Stimulated activated naive CD8-positive, alpha-beta T cell treated with anti-CD3 and anti-CD28 coated beads, Interleukin-15, Interleukin-2, amounts not matched to agents 100 U/mL and 50 U/mL, for 24 hours (primary cell): ENCODE measurements around the gene CALHM6.

Experiments
- ATAC-seq: fragments of 150-1000 bp; cut with Tn5 transposase; one replicate; pipeline ENCODE4 v1.10.0; 2021
- DNase-seq: peaks from one replicate; pipeline ENCODE4 v3.0.0; 2021

Gene CALHM6

DNA sequence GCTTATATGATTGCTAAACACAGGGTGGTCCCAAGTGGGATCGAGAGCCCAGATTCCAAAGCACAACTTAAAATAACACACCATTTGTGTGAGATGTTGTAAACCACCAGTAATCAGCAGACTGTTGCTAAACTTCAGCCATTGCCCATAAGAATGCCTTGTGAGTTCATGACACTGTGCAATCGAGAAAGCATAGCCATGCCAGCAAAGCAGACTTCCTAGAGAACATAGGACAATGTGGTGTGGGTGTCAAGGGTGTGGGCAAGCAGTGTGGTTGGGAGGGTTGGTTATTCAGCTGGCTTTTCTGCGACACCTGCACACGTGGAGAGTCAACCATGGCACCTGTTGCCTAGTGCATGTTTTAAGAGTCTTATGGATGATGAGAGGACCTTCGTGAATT is 16.1 kb upstream of the CALHM6 start:
- DNase-seq (no peak), ATAC-seq (no peak)

DNA sequence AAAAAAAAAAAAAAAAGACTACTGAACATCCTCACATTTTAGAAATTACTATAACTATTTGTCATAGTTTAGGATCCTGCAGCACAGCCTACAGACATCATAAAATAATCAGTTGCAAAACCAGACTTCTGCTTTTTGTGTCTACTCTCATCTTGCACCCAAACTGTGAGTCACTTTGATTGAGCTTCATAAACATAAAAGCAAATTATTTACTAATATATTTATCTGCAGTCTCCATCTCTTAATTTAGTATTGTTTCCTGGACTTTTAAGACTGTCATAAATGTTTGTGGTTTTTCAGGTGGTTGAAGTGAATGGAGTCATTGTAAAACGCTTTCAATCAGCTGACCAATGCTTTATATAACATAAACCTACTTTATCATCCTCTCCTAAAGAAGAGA is 14.8 kb upstream of the CALHM6 start:
- ATAC-seq (no peak), DNase-seq (no peak)

DNA sequence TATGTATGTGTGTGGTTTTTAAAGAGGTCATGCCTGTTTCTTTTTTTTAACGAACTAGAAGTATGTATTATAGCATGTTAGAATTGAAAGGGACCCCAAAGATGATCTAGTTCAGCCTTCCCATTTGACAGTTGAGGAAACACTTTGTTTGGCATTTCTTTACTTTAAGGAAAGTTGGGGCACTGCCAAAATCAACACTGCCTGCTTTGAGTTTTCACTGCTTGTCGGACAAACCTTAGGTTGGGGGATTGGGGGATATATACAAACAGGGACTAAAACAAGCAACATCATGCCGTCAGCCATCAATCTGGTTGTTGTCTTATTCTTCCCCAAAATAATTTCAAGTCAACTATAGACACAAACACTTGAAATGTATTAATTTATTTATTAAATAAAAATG is 14.1 kb upstream of the CALHM6 start:
- DNase-seq (no peak), ATAC-seq (no peak)

DNA sequence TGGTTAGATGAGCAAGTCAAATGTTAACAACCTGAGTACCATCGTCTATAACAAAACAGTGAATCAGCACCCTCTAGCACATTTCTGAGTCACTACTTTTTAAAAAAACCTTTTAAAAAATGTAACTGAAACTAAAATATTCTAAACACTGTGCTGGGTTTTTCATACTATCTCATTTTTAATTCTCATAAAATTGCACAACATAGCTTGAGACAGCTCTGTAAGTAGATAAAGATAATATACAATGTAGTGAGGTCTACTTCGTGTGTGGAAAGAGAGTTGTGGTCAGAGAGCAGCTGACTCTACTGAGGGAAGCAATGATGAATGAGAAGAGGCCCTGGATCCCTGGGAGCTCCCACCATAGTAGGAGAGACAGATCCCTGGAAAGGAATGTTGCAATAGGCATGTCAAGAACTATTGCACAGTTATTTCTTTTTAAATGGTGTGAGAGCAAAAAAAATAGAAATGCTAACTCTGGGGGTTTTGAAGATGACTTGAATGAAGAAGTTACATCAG is 13.6 kb upstream of the CALHM6 start:
- peak; percentile 31 for ATAC-seq

DNA sequence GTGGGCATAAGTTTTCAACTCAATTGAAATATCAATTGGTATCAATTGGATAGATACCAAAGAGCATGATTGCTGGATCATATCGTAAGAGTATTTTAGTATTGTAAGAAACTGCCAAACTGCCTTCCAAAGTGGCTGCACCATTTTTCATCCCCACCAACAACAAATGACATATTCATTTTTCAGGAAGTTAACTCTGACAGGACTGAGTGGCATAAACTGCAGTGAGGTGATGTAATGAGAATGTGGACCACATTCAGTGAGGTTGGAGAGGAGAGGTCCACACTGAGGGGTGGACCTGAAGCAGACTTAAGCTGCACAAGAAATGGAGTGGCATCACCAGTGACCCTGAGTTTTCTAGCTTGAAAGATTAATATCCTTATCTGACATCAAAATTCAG is 11.6 kb upstream of the CALHM6 start:
- DNase-seq (no peak), ATAC-seq (no peak)

More for the DNA sequence above, 13.6 kb upstream of the CALHM6 start:
- no peak for DNase-seq

DNA sequence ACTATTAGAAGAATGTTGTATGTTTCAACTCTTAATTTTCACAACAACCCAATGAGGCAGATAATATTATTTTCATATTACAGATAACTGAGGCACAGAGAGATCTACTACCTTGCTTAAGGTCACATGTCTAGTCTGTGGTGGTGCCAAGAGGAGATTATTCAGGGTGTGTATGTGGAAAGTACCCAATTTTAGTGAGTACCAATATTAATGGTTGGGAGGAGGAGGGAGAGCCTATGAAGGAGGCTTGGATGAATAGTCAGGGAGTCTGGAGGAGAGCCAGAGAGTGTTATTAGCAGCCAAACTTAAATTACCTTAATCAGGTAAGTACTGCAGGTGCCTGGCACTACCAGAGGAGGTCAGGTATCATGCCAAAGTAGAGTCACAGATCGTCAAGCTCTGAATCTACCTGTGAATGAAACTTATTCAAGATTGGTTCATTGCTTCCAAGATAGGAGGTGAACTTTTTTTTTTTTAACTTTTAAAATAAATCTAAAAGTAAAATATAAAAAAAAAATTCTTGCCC is 10.9 kb upstream of the CALHM6 start:
- DNase-seq (no peak), ATAC-seq (no peak)

DNA sequence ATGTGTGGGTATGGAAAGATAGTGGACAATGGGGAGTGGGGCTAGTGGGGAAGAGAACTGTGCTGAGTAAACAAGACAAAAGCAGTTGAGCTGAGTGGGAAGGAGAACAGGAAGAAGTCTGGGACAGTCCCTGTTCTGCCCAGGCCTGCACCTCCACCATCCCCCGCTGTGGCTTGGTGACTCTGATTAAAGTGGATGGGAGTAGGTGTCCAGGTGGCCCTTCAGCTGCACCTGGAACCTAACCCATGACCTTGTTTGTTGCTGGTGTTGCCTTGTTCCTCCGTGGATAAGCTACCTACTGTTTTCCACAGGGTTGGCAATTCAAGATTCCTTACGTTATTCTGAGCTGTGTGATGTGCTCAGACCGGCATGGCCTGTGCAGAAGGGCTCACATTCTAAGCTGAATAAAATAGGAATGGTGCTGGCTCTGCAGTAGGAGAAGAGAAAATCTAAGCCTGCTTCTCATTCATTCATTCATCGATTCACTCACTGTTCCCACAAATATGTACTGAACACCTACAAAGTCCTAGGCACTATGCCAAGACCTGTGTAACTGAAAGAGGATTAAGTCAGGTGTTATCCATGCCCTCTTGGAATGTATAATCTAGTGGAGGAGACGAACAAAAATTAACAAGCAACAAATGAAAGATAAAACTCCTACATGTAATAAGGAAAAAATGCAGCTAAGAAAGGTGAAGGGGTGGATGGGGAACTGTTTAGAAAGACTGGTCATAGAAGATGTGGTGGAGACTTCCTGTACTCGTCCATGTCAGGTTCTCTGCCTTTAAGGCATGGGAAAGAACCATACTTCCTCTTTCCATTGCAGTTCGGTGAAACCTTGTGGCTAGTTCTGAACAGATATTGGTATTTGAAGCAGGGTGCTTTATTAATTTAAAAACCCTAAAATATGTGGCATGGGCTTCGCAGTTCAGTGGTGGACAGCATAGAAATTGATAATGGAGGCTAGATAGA is 10.1 kb upstream of the CALHM6 start:
- peak; percentile 13 for DNase-seq
- no peak for ATAC-seq

DNA sequence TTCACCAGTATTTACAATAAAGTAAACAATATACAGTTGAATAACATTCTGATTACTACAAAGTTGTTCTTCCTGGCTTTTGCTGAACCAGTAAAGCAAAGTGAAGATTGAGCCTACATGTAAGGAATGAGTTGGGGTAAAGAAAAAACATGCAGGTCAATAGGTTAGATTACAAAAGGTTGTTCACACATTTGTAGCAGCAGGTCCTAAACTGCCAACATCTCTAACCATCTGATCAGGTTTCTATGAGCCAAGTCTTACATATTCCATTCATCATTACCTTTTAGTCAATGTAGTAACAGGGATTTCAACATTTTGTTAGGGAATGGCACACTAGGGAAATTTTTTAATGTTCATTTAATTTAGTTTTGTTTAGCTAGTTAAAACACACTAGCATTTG is 9.3 kb upstream of the CALHM6 start:
- DNase-seq (no peak), ATAC-seq (no peak)

DNA sequence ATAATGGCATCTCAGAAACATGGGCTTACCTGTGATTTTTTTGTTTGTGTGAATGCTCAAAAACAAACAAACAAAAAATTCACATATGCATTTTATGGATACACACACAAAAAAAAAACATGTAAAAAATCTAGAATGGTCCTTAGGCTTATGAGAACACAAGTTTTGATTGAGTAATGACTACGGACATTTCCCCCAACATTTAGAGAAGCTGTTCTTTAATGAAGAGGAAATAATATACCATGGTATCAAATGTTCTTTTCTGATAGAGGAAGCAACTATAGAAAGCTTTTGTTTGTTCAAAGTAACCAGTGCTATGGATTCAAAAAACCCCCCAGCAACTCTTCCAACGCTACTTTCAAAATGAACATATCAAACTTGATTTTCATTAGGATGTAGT is 8.6 kb upstream of the CALHM6 start:
- ATAC-seq = no peak

DNA sequence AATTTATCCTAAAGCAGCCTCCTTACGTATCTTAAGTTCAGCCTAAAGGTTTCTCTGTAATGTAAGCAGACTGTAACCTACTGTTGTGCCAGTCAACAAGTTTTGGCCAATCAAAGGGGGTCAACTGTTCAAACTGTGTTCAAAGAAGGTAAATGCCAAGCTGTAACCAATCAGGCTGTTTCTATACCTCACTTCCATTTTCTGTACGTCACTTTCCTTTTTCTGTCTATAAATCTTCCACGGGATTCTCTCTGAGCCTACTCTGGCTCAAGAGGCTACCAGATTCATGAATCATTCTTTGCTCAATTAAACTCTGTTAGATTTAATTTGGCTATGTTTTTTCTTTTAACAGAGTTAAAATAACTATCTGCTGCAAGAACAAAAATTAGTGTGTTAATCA is 5.1 kb upstream of the CALHM6 start:
- DNase-seq = no peak

More for the DNA sequence above, 8.6 kb upstream of the CALHM6 start:
- DNase-seq = no peak

DNA sequence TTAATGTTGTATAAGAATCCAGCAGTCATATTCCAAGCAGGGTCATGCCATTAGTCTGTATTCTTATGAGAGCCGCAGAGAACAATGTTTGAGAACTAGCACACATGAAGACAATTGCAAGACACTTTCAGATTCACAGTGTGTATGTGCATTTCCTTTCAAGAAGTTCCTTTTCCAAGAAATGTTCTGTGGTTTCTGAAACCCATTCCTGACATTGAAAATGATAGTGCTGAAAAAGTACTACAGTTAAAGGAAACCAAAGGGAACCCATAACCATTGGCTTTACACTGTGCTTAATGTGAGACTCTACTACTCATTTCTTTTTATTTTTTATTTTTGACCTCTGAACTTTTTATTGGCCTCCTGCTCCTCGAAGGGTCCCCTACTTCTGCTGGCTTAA is 4.2 kb upstream of the CALHM6 start:
- no peak for ATAC-seq
- no peak for DNase-seq

More for the DNA sequence above, 5.1 kb upstream of the CALHM6 start:
- no peak for ATAC-seq

DNA sequence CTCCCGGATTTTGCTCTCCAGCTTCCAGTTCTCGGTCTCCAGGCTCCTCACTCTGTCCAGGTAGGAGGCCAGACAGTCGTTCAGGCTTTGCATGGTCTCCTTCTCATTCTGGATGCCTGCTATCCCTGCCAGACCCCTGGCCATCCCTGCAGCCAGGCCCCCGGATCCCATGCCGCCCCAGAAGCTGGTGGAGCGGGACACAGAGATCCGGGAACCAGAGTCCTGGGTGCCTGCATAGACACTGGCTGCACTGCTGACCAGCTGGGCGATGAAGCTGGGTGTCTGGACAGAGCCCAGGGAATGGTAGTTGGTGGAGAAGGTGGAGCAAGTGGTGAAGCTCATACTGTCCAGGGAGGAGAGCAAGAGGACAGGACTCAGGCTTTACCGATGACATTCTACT is 2.9 kb upstream of the CALHM6 start:
- DNase-seq = no peak
- no peak for ATAC-seq

DNA sequence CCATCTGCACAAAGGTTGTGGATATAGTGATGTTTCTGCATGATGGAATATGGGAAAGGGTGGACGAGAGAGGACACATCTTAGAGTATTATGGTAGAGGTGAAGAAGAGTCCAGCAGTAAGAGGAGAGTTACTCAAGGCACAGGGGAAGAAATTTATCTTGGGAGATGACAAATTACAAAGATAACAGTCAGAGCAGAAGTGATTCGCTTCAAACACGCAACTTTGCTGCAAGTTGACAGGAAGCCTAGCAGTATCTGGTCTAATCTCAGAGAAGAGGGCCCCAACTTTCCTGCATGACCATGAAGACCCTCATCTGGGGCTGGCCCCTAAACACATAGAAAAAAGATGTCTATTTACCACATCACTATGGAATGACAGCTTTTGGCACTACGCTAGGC is 1.2 kb upstream of the CALHM6 start:
- no peak for DNase-seq
- no peak for ATAC-seq

DNA sequence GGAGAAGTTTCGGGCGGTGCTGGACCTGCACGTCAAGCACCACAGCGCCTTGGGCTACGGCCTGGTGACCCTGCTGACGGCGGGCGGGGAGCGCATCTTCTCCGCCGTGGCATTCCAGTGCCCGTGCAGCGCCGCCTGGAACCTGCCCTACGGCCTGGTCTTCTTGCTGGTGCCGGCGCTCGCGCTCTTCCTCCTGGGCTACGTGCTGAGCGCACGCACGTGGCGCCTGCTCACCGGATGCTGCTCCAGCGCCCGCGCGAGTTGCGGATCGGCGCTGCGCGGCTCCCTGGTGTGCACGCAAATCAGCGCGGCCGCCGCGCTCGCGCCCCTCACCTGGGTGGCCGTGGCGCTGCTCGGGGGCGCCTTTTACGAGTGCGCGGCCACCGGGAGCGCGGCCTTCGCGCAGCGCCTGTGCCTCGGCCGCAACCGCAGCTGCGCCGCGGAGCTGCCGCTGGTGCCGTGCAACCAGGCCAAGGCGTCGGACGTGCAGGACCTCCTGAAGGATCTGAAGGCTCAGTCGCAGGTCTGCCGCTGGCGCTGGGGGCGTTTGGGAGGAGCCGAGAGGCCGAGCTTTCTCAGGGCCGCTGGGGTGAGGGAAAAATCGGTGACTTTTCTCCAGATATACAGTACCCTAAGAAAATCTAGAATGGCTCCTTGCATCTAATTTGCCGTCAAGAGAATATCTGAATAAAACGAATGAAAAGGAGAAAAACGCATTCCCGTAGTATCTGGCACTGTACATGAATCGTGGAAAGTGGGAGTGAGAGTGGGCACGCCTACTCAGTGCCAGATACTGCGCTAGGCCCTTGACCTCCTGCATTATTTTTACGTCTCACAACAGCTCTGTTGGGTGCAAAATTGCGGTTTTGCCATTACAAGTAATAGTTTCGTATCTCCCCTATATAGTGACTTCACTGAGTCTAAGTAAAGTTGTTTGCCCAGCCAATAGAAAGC is 1.0 kb downstream of the CALHM6 start:
- DNase-seq (peak; percentile 60), ATAC-seq (peak; percentile 85)

DNA sequence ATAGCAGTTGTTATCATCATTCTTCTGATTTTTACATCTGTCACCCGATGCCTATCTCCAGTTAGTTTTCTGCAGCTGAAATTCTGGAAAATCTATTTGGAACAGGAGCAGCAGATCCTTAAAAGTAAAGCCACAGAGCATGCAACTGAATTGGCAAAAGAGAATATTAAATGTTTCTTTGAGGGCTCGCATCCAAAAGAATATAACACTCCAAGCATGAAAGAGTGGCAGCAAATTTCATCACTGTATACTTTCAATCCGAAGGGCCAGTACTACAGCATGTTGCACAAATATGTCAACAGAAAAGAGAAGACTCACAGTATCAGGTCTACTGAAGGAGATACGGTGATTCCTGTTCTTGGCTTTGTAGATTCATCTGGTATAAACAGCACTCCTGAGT is 2.1 kb downstream of the CALHM6 start:
- DNase-seq (no peak), ATAC-seq (no peak)

DNA sequence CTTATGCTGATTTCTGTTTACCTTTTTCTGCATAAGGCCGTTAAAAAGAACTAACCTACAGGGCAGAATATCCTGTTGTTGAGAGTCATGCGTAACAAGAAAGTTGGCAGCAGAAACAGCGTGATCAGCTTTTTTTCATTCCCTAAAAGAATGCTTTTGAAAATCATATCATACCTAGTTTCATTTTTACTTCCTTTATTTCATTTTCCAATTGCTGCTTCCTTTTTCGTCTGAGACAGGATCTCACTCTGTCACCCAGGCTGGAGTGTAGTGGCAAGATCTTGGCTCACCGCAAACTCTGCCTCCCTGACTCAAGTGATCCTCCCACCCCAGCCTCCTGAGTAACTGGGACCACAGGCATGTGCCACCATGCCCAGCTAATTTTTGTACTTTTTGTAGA is 4.1 kb downstream of the CALHM6 start:
- ATAC-seq (no peak), DNase-seq (no peak)

DNA sequence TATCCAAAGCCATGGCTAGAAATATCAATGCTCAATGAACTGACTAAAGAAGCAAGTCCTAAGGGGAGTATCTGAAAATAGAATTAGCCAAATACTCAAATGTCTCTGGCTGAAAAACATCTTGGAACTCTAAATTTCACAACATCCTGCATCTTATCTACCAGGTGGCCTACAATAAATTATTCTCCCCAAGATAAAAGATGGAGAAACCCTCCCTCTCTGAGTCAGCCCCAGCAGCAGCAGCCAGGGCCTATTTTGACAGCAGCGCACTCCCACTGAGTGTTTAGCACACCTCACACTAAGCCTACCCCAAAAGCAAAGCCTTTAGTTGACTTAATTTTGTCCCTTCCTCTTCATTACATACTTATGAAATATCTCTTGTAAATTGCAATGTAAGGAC is 5.9 kb downstream of the CALHM6 start:
- no peak for ATAC-seq
- no peak for DNase-seq

DNA sequence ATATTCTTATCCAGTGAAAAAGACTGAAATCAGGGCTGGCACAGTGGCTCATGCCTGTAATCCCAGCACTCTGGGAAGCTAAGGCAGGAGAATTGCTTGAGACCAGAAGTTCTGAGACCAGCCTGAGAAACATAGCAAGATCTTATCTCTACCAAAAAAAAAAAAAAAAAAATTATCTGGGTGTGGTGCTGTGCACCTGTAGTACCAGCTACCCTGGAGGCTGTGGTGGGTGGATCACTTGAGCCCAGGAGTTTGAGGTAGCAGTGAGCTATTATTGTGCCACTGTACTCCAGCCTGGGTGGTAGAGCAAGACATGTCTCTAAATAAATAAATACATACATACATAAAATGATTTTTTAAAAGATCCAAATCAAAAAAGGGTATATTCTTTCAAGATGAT is 6.3 kb downstream of the CALHM6 start:
- ATAC-seq (no peak), DNase-seq (no peak)

DNA sequence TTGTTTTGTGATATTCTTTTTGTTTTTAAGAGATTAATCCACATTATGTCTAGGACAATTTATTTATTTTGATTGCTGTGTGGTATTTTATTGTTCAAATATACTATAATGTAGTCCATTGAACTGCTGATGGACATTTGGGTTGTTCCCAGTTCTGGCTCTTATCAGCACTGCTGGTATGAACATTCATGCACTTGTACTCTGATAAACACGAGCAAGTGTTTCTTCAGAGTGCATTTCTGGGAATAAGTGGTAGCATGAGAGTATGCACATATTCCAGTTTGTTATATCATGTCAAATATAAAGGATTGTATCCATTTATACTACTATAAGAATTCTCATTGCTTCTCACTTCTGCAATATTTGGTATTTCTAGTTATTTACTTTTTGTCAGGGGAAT is 7.1 kb downstream of the CALHM6 start:
- ATAC-seq = no peak
- DNase-seq = no peak

DNA sequence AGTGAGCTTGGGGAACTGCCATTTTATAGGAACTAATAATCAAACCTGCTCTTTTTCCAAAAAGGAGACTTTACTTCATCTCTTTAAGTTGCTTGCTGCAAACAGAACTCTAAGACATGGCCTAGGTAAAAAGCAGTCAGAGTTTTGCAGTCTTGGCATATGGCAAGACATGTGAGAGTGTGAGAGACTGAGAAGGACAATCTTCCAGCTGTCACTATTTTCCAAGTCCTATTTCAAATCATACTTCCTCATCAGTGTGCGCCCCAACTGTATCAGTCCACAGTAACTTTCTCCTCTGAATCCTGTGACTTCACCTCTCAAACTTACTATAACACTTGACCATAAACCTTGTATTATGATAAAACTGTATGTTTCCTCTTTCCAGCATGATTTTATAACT is 10.4 kb downstream of the CALHM6 start:
- no peak for DNase-seq
- ATAC-seq = no peak

DNA sequence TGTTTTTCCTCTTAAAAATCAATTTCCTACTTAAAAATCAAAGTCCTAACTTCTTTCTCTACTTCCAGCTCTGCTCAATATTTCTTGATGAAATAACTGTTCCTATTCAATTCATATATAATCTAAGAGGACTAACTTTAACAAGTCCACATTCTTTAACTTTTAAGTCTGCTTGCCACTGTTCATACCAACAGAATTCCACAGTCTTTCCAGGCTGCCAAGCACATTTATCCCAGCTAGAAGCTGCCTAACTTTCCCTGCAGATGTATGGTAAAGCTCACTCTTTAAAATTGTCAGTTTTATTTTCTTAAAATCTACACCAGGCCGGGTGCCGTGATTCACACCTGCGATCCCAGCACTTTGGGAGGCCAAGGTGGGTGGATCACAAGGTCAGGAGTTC is 11.5 kb downstream of the CALHM6 start:
- no peak for DNase-seq

DNA sequence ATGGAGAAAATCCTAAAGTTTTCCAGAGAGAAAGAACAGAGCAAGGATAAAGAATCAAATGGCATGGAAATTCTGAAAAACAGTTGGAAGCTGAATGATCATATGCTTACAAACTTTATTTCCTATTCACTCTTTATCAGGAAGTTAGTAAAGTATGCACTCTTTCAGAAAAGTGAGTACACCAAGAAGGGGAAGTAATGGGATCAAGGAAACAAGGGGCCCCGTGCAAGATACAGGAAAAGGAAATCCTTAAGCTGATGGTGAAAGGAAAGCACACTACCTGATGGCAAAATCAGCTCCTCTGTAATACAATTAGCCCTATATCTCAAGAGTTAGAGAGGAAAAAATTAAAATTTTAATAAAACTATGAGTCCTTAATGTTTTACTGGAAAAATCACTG is 14.0 kb downstream of the CALHM6 start:
- no peak for ATAC-seq
- no peak for DNase-seq

More for the DNA sequence above, 11.5 kb downstream of the CALHM6 start:
- no peak for ATAC-seq
